Measurements from ENCODE around the gene DARS1.

GRCh38 chr2:135974036-135974435, 11.4 kb downstream of the DARS1 start:
- no peak for TF ChIP-seq CTCF (IDR thresholded peaks at IDR 0.05)
- no peak for TF ChIP-seq POLR2A (IDR thresholded peaks at IDR 0.05)
